ENCODE results near the gene NT5C1A. TPM values are rescaled to one million over a fixed set of nuclear protein-coding genes. Genes with fewer than 3 reads are reported as not detected.

Gene NT5C1A
- total RNA-seq, 1 experiment from 2014 or later: not detected

DNA sequence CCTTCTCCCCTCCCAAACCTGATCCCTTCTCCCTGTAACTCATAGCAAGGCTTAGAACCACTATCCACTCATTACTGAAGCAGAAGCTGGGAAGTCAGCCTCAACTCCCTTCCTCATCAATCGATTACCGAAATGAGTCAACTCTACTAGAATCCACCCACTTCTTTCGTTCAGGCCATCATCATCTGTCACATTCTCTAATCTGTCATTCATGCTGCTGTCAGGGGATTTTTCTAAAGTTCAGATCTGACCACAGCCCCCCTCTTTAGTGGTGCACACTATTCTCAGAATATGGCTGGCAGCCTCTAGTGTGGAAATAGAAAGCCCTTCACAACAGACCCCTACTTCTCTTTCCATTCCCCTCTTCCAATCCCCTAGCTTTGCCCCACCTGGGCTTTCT lies 5.1 kb downstream of the NT5C1A start:
- no peak overlapping the region for H3K18ac ChIP-seq (ENCODE audit: insufficient read length, low read depth, low read length)
- no peak overlapping the region for H2BK120ac ChIP-seq (ENCODE audit: low read depth, low read length, poor library complexity, severe bottlenecking)
- H2AFZ ChIP-seq (ENCODE audit: low read length): no peak overlapping the region
- H3K79me1 ChIP-seq (ENCODE audit: insufficient read depth, low read depth, low read length, poor library complexity, severe bottlenecking): no peaks in the 10 kb centered on the region
- H3T11ph ChIP-seq (ENCODE audit: low read length): no peak overlapping the region
- no peak overlapping the region for H4K91ac ChIP-seq (ENCODE audit: insufficient read length, low read depth, low read length)
- no peak overlapping the region for H2BK20ac ChIP-seq (ENCODE audit: low read depth, low read length, poor library complexity, severe bottlenecking)
- no peak overlapping the region for H2BK15ac ChIP-seq (ENCODE audit: low read depth, low read length)
- H2BK12ac ChIP-seq (ENCODE audit: insufficient read length, low read depth, low read length): no peak overlapping the region
- peaks cover 98% of the 10 kb centered on the region for H3K27me3 Mint-ChIP-seq (ENCODE audit: low read depth)
- peaks cover 43% of the 10 kb centered on the region for H3K27me3 ChIP-seq (ENCODE audit: insufficient read depth, low read length)
- H3K9me3 Mint-ChIP-seq: no peaks in the 10 kb centered on the region
- WGBS (ENCODE audit: extremely low coverage, insufficient read length, low lambda C conversion rate): no CpG with 5 or more reads among the region's 3 CpGs
- no peak overlapping the region for H3K27ac ChIP-seq (ENCODE audit: insufficient read length, low read depth, low read length)
- H4K5ac ChIP-seq (ENCODE audit: insufficient read length, low read depth, low read length): no peak overlapping the region
- H3K4me3 Mint-ChIP-seq: no peak overlapping the region
- no peak overlapping the region for H3K14ac ChIP-seq (ENCODE audit: insufficient read depth, low read length)
- no peak overlapping the region for H2AK5ac ChIP-seq (ENCODE audit: insufficient read length, low read length)
- no peaks in the 10 kb centered on the region for H4K20me1 ChIP-seq (ENCODE audit: control insufficient read depth, insufficient read depth, insufficient read length)
- H3K36me3 Mint-ChIP-seq (ENCODE audit: insufficient read depth in 1 of 3, low read depth in 3 of 3): no peaks in the 10 kb centered on the region; a peak in 1 of 7 replicates
- H3K4me1 Mint-ChIP-seq: peaks cover 0 to 9% of the 10 kb centered on the region in 2 experiments; a peak in 2 of 4 replicates
- no peak overlapping the region for H4K8ac ChIP-seq (replicated peaks; ENCODE audit: insufficient read length, low read depth, low read length)
- TF ChIP-seq, protein P1, sequence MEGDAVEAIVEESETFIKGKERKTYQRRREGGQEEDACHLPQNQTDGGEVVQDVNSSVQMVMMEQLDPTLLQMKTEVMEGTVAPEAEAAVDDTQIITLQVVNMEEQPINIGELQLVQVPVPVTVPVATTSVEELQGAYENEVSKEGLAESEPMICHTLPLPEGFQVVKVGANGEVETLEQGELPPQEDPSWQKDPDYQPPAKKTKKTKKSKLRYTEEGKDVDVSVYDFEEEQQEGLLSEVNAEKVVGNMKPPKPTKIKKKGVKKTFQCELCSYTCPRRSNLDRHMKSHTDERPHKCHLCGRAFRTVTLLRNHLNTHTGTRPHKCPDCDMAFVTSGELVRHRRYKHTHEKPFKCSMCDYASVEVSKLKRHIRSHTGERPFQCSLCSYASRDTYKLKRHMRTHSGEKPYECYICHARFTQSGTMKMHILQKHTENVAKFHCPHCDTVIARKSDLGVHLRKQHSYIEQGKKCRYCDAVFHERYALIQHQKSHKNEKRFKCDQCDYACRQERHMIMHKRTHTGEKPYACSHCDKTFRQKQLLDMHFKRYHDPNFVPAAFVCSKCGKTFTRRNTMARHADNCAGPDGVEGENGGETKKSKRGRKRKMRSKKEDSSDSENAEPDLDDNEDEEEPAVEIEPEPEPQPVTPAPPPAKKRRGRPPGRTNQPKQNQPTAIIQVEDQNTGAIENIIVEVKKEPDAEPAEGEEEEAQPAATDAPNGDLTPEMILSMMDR (conservative IDR thresholded peaks at IDR 0.05): no peak
- H3K27ac Mint-ChIP-seq: no peak overlapping the region
- no peak overlapping the region for H3K4me2 ChIP-seq (ENCODE audit: insufficient read depth, insufficient read length, low read length)
- H3K9ac ChIP-seq (ENCODE audit: extremely low read depth, insufficient read length, low read length): no peak overlapping the region
- no peaks in the 10 kb centered on the region for H3K23me2 ChIP-seq (ENCODE audit: insufficient read length, low read depth, low read length, poor library complexity, severe bottlenecking)
- H3K4me1 ChIP-seq (ENCODE audit: insufficient read depth, low read length): no peaks in the 10 kb centered on the region
- no peak overlapping the region for H2BK5ac ChIP-seq (ENCODE audit: insufficient read length, low read length)
- no peak overlapping the region for H3K4ac ChIP-seq (ENCODE audit: low read depth, low read length)
- no peak for DNase-seq
- no peak overlapping the region for H3K23ac ChIP-seq (ENCODE audit: insufficient read length, low read depth, low read length)
- H3K79me2 ChIP-seq (ENCODE audit: insufficient read depth, low read length): no peaks in the 10 kb centered on the region
- H3K56ac ChIP-seq (ENCODE audit: insufficient read length, low read depth, low read length): no peak overlapping the region
- no peaks in the 10 kb centered on the region for H3K9me3 ChIP-seq (ENCODE audit: control insufficient read depth, low read depth, low read length)
